Astrocyte of the cerebellum (primary cell): ENCODE measurements around the gene CYB561D1.

ENCODE experiments used
- DNase-seq: peaks from one replicate; pipeline ENCODE4 v3.0.0-alpha.2; 2011; ENCODE audit warnings: low read depth
- H3K4me3 ChIP-seq: 2 replicates; pipeline ENCODE4 v1.5.1; 2011; ENCODE audit warnings: mild to moderate bottlenecking, low read depth, low read length, moderate library complexity
- in situ Hi-C: cut with HindIII; loops from 2 replicates; pipeline ENCODE4 v1.10.0; 2017; ENCODE audit warnings: low sequenced_read_pairs
- TF ChIP-seq, protein P1 (sequence below): IDR thresholded peaks from 2 replicates; pipeline ENCODE4 v1.5.1; 2012; ENCODE audit warnings: low read length, low read depth, moderate library complexity, mild to moderate bottlenecking; ENCODE audit errors: missing control alignments

Gene CYB561D1

GRCh38 chr1:109532365-109533136, 38.7 kb downstream of the CYB561D1 start:
- DNase-seq: peak; percentile 31
- no peak overlapping the region for H3K4me3 ChIP-seq
- in situ Hi-C loops: loop anchor here (10.0 kb wide), 1 partner anchor 112 kb away; no protein-coding TSS in a partner anchor
- TF ChIP-seq, protein P1, sequence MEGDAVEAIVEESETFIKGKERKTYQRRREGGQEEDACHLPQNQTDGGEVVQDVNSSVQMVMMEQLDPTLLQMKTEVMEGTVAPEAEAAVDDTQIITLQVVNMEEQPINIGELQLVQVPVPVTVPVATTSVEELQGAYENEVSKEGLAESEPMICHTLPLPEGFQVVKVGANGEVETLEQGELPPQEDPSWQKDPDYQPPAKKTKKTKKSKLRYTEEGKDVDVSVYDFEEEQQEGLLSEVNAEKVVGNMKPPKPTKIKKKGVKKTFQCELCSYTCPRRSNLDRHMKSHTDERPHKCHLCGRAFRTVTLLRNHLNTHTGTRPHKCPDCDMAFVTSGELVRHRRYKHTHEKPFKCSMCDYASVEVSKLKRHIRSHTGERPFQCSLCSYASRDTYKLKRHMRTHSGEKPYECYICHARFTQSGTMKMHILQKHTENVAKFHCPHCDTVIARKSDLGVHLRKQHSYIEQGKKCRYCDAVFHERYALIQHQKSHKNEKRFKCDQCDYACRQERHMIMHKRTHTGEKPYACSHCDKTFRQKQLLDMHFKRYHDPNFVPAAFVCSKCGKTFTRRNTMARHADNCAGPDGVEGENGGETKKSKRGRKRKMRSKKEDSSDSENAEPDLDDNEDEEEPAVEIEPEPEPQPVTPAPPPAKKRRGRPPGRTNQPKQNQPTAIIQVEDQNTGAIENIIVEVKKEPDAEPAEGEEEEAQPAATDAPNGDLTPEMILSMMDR: peak; percentile 97

GRCh38 chr1:109534307-109534858, 40.5 kb downstream of the CYB561D1 start:
- DNase-seq: no peak
- TF ChIP-seq, protein P1: no peak
- no peak overlapping the region for H3K4me3 ChIP-seq
- in situ Hi-C loops: loop anchor here (10.0 kb wide), 1 partner anchor 110 kb away; no protein-coding TSS in a partner anchor

DNA sequence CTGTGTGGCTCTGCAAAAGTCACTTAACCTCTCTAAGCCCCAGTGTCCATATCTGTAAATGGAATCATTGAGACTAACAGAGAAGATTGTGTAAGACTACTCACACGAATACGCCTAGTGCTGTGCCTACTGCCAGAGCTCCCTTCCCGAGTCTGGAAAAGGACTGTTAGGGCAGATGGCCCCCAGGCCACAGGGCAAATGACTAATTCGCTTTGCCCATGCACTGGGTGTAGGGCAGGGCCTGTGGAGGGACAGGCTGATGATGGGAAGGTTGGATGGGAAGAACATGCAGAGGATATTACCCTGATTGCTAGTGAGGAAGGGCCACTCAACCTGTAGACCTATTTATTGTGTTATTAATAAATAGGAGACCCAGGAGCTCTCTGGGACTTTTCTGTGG, 41.6 kb downstream of the CYB561D1 start:
- in situ Hi-C loops: loop anchor here (5.0 to 10.0 kb wide), 3 partner anchors 43 to 232 kb away; partner anchors contain the start of gene CYB561D1
- no peak overlapping the region for H3K4me3 ChIP-seq
- no peak for DNase-seq
- TF ChIP-seq, protein P1: no peak

DNA sequence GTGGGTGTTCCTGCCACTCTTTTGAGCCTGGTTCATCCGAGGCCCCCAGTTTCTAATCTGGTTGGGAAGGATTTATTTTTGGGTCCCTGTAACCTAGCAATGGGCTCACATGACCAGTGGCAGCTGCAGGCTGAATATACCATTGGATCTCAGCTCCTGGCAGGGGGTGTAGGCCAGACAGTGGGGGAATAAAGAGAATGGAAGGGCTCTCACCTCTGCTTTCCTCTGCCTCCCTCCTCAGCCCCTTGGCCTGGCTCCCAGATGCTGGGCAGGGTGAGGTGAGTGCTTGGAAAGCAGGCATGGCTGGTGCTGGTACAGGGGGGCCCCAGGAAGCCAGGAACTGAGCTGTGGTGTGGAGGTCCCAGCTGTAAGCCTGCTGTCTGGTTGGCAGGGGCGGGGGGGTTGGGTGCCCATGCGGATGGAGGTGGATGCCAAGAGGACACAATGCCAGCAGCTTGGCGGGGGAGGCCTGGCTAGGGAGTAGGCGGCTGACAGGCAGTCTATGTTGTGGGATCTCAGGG, 42.1 kb downstream of the CYB561D1 start:
- no peak for DNase-seq
- TF ChIP-seq, protein P1: no peak
- no peak overlapping the region for H3K4me3 ChIP-seq
- in situ Hi-C loops: loop anchor here (5.0 to 10.0 kb wide), 3 partner anchors 44 to 231 kb away; partner anchors contain the start of gene CYB561D1

DNA sequence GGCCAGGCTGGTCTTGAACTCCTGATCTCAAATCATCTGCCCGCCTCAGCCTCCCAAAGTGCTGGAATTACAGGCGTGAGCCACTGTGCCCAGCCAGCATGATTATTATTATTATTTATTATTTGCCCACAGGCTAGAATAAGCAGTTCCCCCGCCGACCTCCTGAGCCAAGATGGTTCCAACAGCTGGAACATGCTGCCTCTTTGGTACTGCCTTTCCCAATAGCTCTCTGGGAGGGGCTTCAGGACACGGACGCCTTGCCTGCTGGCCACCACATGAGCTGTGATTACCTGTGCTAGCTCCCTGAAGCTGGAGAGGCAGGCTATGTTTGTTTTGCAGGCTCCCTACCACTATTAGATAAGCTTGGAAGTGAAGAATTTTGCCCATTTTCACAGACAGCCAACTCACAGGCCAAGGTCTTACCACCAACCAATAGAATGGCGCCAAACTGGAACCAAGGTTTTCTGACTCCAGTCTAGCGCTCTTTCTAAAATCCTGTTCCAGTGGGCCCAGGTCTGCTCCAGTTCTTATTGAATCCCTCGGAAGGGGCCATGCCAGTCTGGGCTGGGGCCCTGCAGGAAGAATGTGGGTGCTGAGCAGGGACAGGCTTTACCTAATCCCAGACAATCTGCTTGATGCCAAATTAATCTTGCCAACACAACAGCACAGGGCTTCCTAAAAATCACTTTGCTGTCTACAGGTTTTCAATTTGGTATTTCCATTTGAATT, 43.7 kb downstream of the CYB561D1 start:
- no peak for DNase-seq
- TF ChIP-seq, protein P1: no peak

More for the DNA sequence above, 43.7 kb downstream of the CYB561D1 start:
- in situ Hi-C loops: loop anchor here (5.0 to 10.0 kb wide), 3 partner anchors 45 to 230 kb away; partner anchors contain the start of gene CYB561D1
- no peak overlapping the region for H3K4me3 ChIP-seq
